Breast epithelium (tissue), 4 donors: Measurements from ENCODE around the gene KYAT1. TPM values are rescaled to one million over a fixed set of nuclear protein-coding genes. Genes with fewer than 3 reads are reported as not detected.
"Not testable (repeated sequence)": the region's sequence is repeated elsewhere in the genome, so short reads cannot be mapped to it uniquely, and the experiment has no call there.

Source experiments
- DNase-seq, 2 donors: peaks; one replicate each; pipeline ENCODE4 v3.0.0-alpha.2; 2019; ENCODE audit warnings: low spot score in 2 of 2
- H3K27ac ChIP-seq, 2 donors: fragments of 200-600 bp; sonication (generic) in 1 of 2; one replicate each; pipeline ENCODE4 v1.5.1; 2016 to 2019; ENCODE audit warnings: mild to moderate bottlenecking in 1 of 2
- H3K27me3 ChIP-seq, 2 donors: fragments of 200-600 bp; sonication (generic) in 1 of 2; one replicate each; pipeline versions ENCODE4 v1.5.1 to v1.6.0; 2017 to 2019; ENCODE audit warnings: control low read depth in 1 of 2, mild to moderate bottlenecking in 1 of 2
- H3K36me3 ChIP-seq: fragments of 200-600 bp; one replicate; pipeline ENCODE4 v1.5.1; 2019
- H3K4me1 ChIP-seq, 2 donors: fragments of 200-600 bp; sonication (generic); one replicate each; pipeline ENCODE4 v1.5.1; 2016 to 2019; ENCODE audit warnings: control low read depth in 1 of 2
- H3K4me3 ChIP-seq, 3 donors: fragments of 200-600 bp; sonication (generic); 1 replicate in 2 of 3; 2 replicates in 1 of 3; pipeline ENCODE4 v1.5.1; 2016 to 2019; ENCODE audit warnings: mild to moderate bottlenecking in 3 of 3, moderate library complexity in 2 of 3
- H3K9me3 ChIP-seq, 2 donors: fragments of 200-600 bp; sonication (generic) in 1 of 2; one replicate each; pipeline ENCODE4 v1.5.1; 2016 to 2019; ENCODE audit warnings: control low read depth in 1 of 2
- CTCF ChIP-seq, 3 donors: fragments of 450-650 bp; IDR thresholded peaks; one replicate each; pipeline ENCODE4 v1.5.1; 2016 to 2017; ENCODE audit warnings: antibody characterized with exemption in 3 of 3, mild to moderate bottlenecking in 3 of 3, moderate library complexity in 3 of 3
- POLR2A ChIP-seq: fragments of 450-650 bp; IDR thresholded peaks from one replicate; pipeline ENCODE4 v1.6.1; 2016; ENCODE audit warnings: antibody characterized with exemption, mild to moderate bottlenecking, moderate library complexity
- POLR2AphosphoS5 ChIP-seq, 3 donors: sonication (generic); formaldehyde crosslinking; IDR thresholded peaks; one replicate each; pipeline ENCODE4 v1.6.1; 2017; ENCODE audit warnings: antibody characterized with exemption in 3 of 3
- intact Hi-C: fragments of 100-400 bp; cut with DNase I; formaldehyde crosslinking; loops from one replicate; pipeline ENCODE4 v1.15.1; 2023; ENCODE audit warnings: low total_unique reads
- total RNA-seq, 3 donors: library from RNA; depleted of rRNA; stranded (reverse); fragments of >200 nt; gene quantifications; one replicate each; pipeline ENCODE4 v1.1.0, GENCODE V29; 2016

Gene KYAT1
- total RNA-seq, 3 donors from 2014 or later, result 3.0 to 7.6 (median 7.2) TPM

GRCh38 chr9:128851779-128852600, 29.8 kb downstream of the KYAT1 start:
- H3K4me1 ChIP-seq, intact Hi-C loops, H3K36me3 ChIP-seq, H3K4me3 ChIP-seq, H3K27ac ChIP-seq, H3K27me3 ChIP-seq, H3K9me3 ChIP-seq: not testable (repeated sequence)
- DNase-seq, result peak in 1 of 2 donors; percentile 38
- TF ChIP-seq CTCF (IDR thresholded peaks at IDR 0.05), result peak in 2 of 3 donors; percentile 75 to 76

DNA sequence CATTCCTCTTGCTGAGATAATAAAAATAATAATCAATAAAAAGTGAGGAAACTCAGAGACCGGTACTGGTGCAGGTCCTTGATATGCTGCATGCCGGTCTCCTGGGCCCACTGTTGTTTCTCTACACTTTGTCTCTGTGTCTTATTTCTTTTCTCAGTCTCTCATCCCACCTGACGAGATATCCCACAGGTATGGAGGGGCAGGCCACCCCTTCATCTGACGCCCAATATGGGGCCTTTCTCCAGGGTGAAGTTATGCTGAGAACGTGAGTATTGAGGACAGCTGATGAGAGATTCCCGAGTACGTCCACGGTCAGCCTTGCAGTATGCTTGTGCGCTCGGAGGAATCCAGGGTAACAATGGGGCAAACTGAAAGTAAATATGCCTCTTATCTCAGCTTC, 30.7 kb downstream of the KYAT1 start:
- H3K36me3 ChIP-seq, H3K27me3 ChIP-seq, H3K27ac ChIP-seq, H3K4me1 ChIP-seq, intact Hi-C loops, H3K4me3 ChIP-seq, H3K9me3 ChIP-seq, DNase-seq: not testable (repeated sequence)

- intact Hi-C loops, result no loop called here
- no peaks in the 10 kb centered on the region for H3K9me3 ChIP-seq
These were observed 33.9 kb downstream of the KYAT1 start for GRCh38 chr9:128847803-128848202.

DNA sequence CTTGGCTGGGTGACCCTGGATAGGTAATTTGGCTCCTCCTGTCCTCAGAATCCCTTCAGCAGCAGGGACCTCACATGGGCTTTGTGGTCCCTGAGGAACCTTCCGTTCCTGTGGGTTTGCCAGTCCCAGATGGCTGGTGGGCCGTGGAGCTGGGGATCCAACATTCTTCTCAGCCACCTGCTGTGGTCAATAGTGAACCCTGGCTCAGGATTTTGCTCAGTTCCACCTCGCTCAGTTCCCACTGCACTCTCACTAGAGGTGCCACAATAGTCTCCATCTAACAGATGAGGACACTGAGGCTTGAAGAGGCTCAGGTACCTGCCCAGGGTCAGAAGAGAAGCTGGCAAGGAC, 35.1 kb downstream of the KYAT1 start:
- intact Hi-C loops, result no loop called here
- H3K36me3 ChIP-seq, result no peaks in the 10 kb centered on the region
- DNase-seq, result no peak
- no peak overlapping the region for H3K27ac ChIP-seq
- no peak overlapping the region for H3K4me3 ChIP-seq
- TF ChIP-seq POLR2AphosphoS5 (IDR thresholded peaks at IDR 0.05) (no peak), POLR2A (no peak), CTCF (IDR thresholded peaks at IDR 0.05) (no peak)
- no peaks in the 10 kb centered on the region for H3K9me3 ChIP-seq
- H3K27me3 ChIP-seq, result no peaks in the 10 kb centered on the region
- H3K4me1 ChIP-seq, result no peaks in the 10 kb centered on the region

More at GRCh38 chr9:128847803-128848202, 33.9 kb downstream of the KYAT1 start:
- Histone ChIP-seq H3K36me3 (no peaks in the 10 kb centered on the region), H3K4me1 (no peaks in the 10 kb centered on the region), H3K27ac (no peak overlapping the region), H3K27me3 (no peaks in the 10 kb centered on the region), H3K4me3 (no peak overlapping the region)
- DNase-seq, result no peak
- no peak for TF ChIP-seq CTCF (IDR thresholded peaks at IDR 0.05)
- TF ChIP-seq POLR2AphosphoS5 (IDR thresholded peaks at IDR 0.05), result no peak
- no peak for TF ChIP-seq POLR2A

DNA sequence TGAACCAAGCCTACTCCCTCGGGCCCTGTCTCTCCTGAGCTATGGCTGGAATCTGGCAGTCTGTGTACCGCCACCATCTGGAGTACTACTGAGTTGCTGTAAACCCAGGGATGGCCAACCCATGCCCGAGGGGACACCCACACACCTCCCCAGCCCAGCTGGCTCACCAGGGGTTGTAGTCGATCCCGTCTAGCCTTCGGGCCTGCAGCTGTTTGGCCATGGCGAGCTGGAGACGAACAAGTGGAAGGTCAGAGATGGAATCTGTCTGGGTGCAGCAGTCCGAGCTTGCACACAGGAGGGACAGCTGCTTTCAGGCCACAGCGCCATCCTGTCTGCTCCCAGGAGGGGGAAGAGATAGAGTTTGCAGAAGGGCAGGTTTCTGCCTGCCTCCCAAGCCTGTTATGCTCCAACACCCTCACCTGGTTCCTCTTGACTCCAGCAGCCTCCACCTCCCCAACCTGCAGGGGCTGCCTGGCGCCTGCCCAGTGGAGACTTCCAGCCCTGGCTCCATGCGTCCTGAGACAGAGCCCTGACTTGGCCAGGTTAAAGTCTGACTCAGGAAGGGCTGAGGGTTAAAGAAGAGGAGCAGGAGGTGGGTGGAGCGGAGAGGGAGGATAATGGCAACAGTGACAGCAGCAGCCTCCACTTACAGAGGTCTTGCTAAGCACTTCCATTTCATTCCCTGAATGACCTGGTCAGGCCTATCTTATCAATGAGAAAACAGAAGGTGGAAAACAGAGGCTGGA, 36.4 kb downstream of the KYAT1 start:
- Histone ChIP-seq H3K4me1 (no peaks in the 10 kb centered on the region), H3K9me3 (no peaks in the 10 kb centered on the region), H3K27me3 (no peaks in the 10 kb centered on the region), H3K36me3 (no peaks in the 10 kb centered on the region), H3K27ac (peak overlapping the region; percentile 13 to 48), H3K4me3 (peak overlapping the region in 1 of 3 donors; percentile 11)
- DNase-seq, result peak; percentile 56 to 73
- no peak for TF ChIP-seq POLR2A
- peak in 2 of 3 donors; percentile 21 to 30 for TF ChIP-seq CTCF (IDR thresholded peaks at IDR 0.05)
- intact Hi-C loops, result no loop called here

DNA sequence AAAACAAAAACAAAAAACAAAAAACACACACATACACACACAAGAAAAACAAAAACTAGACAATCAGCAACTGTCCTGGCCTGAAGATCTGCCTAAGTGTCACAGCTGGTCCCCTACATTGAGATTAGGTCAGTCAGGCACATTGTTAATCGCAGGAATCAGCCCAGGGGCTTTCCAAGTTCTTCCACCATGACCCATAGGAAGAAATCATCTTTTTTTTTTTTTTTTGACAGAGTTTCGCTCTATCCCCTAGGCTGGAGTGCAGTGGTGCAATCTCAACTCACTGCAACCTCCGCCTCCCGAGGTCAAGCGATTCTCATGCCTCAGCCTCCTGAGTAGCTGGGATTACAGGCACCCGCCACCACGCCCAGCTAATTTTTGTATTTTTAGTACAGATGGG, 38.6 kb downstream of the KYAT1 start:
- H3K4me3 ChIP-seq, intact Hi-C loops, H3K36me3 ChIP-seq, H3K4me1 ChIP-seq, H3K27ac ChIP-seq, H3K27me3 ChIP-seq, DNase-seq, H3K9me3 ChIP-seq: not testable (repeated sequence)
